GM19467 (cell line): ENCODE results near the gene NKTR.

Source experiments
- ATAC-seq: cut with Tn5 transposase; IDR thresholded peaks from one replicate; pipeline ENCODE4 v1.9.1; 2021; ENCODE audit warnings: mild to moderate bottlenecking, moderate library complexity; ENCODE audit not compliant: unreplicated experiment

NKTR gene

DNA sequence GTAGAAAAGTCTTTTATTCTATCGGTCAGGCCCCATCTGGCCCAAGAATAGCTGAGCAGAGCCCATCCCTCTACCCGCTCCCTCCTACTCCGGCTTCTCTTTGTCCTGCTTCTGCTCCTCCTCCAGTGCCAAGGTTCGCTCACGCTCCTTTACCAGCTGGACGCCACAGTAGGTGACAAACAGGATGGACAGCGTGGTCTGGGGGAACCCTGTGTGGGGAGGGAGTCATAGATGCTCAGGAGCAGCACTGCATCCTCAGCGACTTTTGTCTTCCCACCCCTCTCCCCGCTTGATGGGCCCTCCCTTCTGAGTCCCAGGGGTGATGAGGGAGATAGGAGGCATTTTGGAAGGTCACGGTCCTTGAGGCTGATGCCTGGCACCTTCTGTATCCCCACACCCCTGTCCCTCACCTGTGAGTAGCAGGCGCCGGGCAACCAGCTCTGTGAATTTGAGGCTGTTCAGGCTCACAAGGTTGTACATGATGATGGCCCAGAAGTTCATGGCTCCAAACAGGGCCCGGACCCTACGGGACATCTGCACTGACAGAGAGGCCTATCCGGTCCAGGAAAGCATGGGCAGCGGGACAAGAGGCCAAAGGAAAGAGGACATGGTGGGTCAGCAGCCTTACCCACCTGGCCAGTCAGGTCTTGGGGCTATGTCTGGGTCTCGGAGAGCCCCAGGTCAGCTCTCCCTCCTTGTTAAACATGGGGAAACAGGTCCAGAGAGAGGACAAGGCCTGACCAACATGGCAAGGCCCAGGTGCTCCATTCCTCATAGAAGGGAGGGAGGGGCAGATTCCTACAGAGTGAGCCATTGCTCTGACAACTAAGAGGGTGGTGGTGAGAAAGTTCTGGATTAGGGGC lies 92.4 kb downstream of the NKTR start:
- ATAC-seq = no peak

DNA sequence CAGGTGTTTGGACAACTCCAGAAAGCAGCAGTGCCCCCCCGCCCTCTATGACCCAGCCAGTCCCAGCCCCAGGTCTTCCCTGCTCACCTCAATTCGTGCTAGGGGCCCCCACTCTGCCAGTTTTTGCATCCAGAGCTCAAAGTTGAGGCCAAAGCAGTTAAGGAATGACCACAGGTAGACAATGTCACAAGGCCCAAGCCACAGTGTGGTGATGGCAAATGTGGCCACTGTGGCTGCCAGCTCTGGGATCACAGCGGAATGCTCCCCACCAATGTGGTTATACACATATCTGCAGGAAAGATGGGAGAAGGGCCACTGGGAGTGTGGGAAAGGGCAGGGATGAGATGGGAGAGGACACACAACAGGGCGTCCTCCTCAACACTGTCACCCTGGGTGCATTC lies 93.0 kb downstream of the NKTR start:
- no peak for ATAC-seq

DNA sequence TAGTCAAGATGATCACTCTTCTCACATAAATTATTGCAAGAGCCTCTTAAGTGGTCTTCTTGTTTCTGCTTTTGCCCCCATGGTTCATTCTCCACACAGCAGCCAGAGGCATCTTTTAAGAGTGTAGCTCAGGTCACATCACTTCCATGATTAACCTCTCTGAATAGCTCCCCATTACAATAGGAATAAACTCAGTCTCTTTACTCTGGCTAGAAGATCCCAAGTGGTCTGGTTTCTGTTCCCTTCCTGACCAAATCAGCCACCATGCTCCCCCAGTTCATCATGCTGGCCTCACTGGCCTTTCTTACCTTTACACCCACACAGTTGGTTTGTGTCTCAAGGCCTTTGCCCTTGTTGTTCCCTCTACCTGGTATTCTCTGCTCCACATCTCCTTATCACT lies 93.9 kb downstream of the NKTR start:
- no peak for ATAC-seq

DNA sequence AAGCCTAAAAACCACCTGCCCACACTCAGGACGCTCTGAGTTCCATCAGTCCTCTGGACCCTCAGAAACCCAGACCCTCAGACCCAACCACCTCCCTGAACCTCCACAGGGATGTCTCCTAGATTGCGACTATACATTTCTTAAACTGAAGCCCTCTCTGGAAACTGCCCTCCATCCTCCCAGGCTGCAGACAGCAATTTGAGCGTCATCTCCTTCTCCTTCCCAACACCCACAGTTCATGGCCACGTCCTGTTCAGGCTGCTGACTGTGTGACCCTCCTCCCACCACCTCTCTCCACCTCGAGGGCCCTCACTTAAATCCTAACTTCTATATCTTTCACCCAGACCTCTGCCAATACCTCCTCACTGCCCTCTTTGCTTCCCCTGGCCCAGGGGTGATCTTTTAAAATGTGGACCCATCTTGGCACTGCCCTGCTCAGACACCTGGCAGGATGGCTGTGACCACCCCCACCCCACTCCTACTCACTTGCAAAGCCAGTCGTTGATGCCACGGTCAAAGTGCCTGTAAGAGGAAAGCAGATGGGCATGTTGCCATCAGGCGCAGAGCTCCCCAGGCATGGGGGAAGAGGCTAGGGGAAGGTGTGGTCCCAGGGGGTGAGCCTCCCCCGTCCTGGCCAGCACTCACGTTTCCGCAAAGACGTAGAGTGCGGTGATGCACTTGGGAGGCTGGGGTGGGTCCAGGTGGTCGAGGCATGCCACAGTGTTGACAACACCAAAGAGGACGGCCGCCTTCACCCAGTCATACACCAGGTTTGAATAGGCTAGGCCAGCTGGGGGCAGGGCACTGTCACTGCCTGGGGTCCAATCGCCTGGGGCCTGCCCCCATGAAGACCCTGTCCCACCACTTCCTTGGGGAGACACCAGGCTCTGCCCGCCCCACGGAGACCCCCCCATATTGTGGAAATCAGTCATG lies 96.1 kb downstream of the NKTR start:
- no peak for ATAC-seq

DNA sequence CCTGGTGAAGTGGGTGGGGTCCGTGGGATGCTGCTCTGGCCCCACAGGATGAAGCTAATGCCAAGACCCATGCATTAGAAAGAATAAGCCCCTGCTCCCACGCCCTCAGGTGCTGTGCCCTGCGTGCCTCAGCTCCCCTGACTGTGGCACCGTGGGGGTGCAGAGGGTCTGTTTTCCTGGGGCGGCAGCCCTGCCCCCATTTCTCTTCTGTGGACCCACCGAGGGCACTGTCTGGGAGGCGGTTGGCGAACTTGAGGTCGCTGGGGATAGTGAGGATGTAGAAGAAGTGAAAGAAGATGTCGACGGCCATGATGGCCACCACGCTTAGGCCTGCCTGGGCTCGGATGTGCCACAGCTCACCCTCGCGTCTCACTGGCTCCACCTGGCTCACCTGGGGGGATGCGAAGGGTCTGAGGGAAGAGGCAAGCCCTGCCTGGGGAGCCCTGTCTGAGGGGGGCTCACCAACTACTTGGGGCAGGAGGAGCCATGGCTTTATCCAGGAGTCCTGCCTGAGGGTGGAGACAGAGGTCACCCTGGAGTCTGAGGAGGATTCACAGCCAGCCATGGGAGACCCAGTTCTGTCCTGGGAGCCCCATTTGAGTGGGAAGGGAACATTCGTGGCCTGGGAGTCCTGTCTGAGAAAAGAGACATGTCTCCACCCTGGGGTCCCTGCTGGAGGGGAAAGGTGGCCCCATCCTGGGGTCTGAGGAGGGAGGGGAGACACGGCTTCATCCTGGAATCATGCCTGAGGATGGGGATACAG lies 97.0 kb downstream of the NKTR start:
- no peak for ATAC-seq
